A549 treated with AZD9567 at 1 μM for 4 hours (cell line): Measurements from ENCODE around the gene CEACAM21. TPM values are rescaled to one million over a fixed set of nuclear protein-coding genes. Genes with fewer than 3 reads are reported as not detected.

Experiments
- total RNA-seq: library from RNA; stranded (reverse); fragments of 200-300 nt; extraction: Qiagen RNA extraction; gene quantifications from 5 replicates; pipeline ENCODE4 v1.2.3, GENCODE V29; 2022; ENCODE audit not compliant: insufficient read depth

Gene CEACAM21
- total RNA-seq: not detected in 5 replicates

GRCh38 chr19:41575998-41576397 is at the start of gene CEACAM21:
Gene CEACAM21 (plus strand): TSS chr19:41576166. CDS start chr19:41576275, 109 bp downstream.

GRCh38 chr19:41626877-41627276 is 50.9 kb downstream of the CEACAM21 start, which contains the start of gene CEACAM4:
Gene CEACAM4 (minus strand): TSS chr19:41627074. CDS start chr19:41626963, 111 bp downstream.

Other genes with a start within 250 kb of the CEACAM21 start
- gene TGFB1, start 222.2 kb upstream of the CEACAM21 start, total RNA-seq: 108 to 152 TPM (median 138 TPM) in 5 replicates
- 25.5 to 35.6 TPM (median 33.4 TPM) in 5 replicates for gene B9D2, start 212.0 kb upstream of the CEACAM21 start, total RNA-seq
- gene TMEM91, start 199.6 kb upstream of the CEACAM21 start, total RNA-seq: 4.2 to 5.2 TPM (median 4.8 TPM) in 4 of 5 replicates, not detected in the other
- 91.9 to 105 TPM (median 97.6 TPM) in 5 replicates for gene EXOSC5, start 178.8 kb upstream of the CEACAM21 start, total RNA-seq
- 35.7 to 56.2 TPM (median 46.7 TPM) in 5 replicates for gene BCKDHA, start 178.3 kb upstream of the CEACAM21 start, total RNA-seq
- gene B3GNT8, start 148.8 kb upstream of the CEACAM21 start, total RNA-seq: 0.09 to 0.15 TPM (median 0.09 TPM) in 3 of 5 replicates, not detected in the others
- 101 to 123 TPM (median 113 TPM) in 5 replicates for gene DMAC2, start 136.3 kb upstream of the CEACAM21 start, total RNA-seq
- gene ERICH4, start 133.0 kb upstream of the CEACAM21 start, total RNA-seq: not detected in 5 replicates
- gene CEACAM4, start 50.9 kb downstream of the CEACAM21 start, total RNA-seq: not detected in 5 replicates
- gene CEACAM7, start 112.1 kb downstream of the CEACAM21 start, total RNA-seq: 0.14 TPM in 1 of 5 replicates, not detected in the others
- gene CEACAM5, start 132.5 kb downstream of the CEACAM21 start, total RNA-seq: 1.5 to 2.3 TPM (median 1.7 TPM) in 5 replicates
- gene CEACAM6, start 179.4 kb downstream of the CEACAM21 start, total RNA-seq: 13.3 to 24.9 TPM (median 18.9 TPM) in 5 replicates
- gene CEACAM3, start 220.4 kb downstream of the CEACAM21 start, total RNA-seq: not detected in 5 replicates